HEK293T (cell line): ENCODE data around the gene SGIP1.

Experiments used
- BHLHE40 ChIP-seq: fragments of 450-650 bp; IDR thresholded peaks from 2 replicates; pipeline ENCODE4 v1.6.1; 2016; ENCODE audit warnings: mild to moderate bottlenecking, moderate library complexity, borderline replicate concordance
- FOXA1 ChIP-seq: fragments of 450-650 bp; IDR thresholded peaks from 2 replicates; pipeline ENCODE4 v1.6.1; 2016; ENCODE audit warnings: mild to moderate bottlenecking

- TF ChIP-seq FOXA1, result no peak
- no peak for TF ChIP-seq BHLHE40
These were observed 55.4 kb downstream of the SGIP1 start for GRCh38 chr1:66589326-66589725.
